HG03558 (cell line): ENCODE data around the gene PCDHA5.
"Not testable (repeated sequence)": the region's sequence is repeated elsewhere in the genome, so short reads cannot be mapped to it uniquely, and the experiment has no call there.

Source experiments
- ATAC-seq: cut with Tn5 transposase; IDR thresholded peaks from one replicate; pipeline ENCODE4 v1.9.1; 2021; ENCODE audit warnings: moderate number of reproducible peaks; ENCODE audit not compliant: unreplicated experiment; ENCODE audit errors: extremely low read depth

The PCDHA5 gene

DNA sequence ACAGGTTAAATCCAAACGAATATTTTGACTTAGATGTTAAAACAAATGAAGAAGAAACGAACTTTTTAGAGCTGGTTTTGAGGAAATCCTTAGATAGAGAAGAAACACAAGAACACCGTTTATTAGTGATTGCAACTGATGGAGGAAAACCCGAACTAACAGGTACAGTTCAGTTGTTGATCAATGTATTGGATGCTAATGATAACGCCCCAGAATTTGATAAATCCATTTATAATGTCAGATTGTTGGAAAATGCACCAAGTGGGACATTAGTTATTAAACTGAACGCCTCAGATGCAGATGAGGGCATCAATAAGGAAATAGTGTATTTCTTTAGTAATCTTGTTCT, 842 bp downstream of the PCDHA5 start:
- ATAC-seq: no peak

DNA sequence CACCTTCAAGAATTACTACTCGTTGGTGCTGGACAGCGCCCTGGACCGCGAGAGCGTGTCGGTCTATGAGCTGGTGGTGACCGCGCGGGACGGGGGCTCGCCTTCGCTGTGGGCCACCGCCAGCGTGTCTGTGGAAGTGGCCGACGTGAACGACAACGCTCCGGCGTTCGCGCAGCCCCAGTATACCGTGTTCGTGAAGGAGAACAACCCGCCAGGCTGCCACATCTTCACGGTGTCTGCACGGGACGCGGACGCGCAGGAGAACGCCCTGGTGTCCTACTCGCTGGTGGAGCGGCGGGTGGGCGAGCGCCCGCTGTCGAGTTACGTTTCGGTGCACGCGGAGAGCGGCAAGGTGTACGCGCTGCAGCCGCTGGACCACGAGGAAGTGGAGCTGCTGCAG, 1.6 kb downstream of the PCDHA5 start:
- not testable (repeated sequence) for ATAC-seq

DNA sequence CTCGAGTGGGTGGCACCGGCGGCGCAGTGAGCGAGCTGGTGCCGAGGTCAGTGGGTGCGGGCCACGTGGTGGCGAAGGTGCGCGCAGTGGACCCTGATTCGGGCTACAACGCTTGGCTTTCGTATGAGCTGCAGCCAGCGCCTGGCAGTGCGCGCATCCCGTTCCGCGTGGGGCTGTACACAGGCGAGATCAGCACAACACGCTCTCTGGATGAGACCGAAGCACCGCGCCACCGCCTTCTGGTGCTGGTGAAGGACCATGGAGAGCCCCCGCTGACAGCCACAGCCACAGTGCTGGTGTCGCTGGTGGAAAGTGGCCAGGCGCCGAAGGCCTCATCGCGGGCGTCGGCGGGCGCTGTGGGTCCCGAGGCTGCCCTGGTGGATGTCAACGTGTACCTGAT, 2.1 kb downstream of the PCDHA5 start:
- ATAC-seq: no peak

DNA sequence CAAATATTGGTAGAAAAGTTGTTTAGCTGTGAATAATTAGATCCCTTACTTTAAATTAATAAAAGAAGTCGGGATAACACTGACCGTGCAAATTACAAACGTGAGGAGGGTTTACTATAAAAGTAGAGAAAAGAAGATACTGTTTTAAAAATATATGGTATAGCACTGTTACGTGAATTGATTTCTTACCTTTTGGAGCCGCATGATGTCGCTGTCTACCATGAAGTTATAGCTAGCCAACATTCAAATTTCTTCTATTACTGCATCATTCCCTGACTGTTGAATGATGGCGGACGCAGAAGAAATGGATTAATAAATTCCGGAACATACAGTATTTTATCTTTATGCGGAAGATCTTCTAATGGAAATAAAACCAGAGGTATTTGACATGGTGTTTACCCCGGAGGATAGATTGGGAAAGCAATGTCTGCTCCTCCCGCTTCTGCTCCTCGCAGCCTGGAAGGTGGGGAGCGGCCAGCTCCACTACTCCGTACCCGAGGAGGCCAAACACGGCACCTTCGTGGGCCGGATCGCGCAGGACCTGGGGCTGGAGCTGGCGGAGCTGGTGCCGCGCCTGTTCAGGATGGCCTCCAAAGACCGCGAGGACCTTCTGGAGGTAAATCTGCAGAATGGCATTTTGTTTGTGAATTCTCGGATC, 6.4 kb downstream of the PCDHA5 start, which contains the start of gene PCDHA6:
PCDHA6 (plus strand) TSS at position 257 of the 658 bp plus-strand sequence; CDS start at position 389, 132 bp downstream.
- ATAC-seq: no peak

DNA sequence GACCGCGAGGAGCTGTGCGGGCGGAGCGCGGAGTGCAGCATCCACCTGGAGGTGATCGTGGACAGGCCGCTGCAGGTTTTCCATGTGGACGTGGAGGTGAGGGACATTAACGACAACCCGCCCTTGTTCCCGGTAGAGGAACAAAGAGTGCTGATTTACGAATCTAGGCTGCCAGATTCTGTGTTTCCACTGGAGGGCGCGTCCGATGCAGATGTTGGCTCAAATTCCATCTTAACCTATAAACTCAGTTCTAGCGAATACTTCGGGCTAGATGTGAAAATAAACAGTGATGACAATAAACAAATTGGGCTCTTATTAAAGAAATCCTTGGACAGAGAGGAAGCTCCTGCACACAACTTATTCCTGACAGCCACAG, 6.9 kb downstream of the PCDHA5 start:
- no peak for ATAC-seq

DNA sequence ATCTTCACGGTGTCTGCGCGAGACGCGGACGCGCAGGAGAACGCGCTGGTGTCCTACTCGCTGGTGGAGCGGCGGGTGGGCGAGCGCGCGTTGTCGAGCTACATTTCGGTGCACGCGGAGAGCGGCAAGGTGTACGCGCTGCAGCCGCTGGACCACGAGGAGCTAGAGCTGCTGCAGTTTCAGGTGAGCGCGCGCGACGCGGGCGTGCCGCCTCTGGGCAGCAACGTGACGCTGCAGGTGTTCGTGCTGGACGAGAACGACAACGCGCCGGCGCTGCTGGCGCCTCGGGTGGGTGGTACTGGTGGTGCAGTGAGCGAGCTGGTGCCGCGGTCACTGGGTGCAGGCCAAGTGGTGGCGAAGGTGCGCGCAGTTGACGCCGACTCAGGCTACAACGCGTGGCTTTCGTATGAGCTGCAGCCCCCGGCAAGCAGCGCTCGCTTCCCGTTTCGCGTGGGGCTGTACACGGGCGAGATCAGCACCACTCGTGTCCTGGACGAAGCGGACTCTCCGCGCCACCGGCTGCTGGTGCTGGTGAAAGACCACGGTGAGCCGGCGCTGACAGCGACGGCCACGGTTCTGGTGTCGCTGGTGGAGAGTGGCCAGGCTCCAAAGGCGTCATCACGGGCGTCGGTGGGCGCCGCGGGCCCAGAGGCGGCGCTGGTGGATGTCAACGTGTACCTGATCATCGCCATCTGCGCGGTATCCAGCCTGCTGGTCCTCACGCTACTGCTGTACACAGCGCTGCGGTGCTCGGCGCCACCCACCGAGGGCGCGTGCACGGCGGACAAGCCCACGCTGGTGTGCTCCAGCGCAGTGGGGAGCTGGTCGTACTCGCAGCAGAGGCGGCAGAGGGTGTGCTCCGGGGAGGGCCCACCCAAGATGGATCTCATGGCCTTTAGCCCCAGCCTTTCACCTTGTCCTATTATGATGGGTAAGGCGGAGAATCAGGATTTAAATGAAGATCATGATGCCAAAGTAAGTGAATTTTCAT, 8.4 kb downstream of the PCDHA5 start:
- not testable (repeated sequence) for ATAC-seq

DNA sequence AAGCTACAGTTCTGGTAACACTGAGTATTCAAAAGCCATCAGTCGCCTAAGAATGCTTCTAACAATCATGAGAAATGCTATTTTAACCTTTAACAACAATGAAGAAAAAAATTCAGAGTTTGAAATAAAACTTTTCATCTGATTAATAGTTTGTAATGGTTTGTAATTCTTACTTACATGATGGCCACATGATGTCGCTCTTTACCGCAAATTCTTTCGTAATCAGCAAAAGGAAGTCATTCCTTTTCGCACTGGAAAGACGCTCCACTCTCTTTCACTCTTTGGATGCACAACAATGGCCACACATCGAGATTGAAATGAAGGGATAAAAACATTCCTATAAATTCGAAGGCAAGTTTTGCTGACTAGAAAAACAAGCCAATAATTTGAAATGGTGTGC, 12.6 kb downstream of the PCDHA5 start, which contains the start of gene PCDHA7:
PCDHA7 (plus strand) TSS at position 277 of the 400 bp plus-strand sequence; CDS start at position 392, 115 bp downstream.
- ATAC-seq: no peak

DNA sequence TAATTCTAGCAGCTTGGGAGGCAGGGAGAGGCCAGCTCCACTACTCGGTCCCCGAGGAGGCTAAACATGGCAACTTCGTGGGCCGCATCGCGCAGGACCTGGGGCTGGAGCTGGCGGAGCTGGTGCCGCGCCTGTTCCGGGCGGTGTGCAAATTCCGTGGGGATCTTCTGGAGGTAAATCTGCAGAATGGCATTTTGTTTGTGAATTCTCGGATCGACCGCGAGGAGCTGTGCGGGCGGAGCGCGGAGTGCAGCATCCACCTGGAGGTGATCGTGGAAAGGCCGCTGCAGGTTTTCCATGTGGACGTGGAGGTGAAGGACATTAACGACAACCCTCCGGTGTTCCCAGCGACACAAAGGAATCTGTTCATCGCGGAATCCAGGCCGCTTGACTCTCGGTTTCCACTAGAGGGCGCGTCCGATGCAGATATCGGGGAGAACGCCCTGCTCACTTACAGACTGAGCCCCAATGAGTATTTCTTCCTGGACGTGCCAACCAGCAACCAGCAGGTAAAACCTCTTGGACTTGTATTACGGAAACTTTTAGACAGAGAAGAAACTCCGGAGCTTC, 13.1 kb downstream of the PCDHA5 start:
- ATAC-seq: not testable (repeated sequence)

DNA sequence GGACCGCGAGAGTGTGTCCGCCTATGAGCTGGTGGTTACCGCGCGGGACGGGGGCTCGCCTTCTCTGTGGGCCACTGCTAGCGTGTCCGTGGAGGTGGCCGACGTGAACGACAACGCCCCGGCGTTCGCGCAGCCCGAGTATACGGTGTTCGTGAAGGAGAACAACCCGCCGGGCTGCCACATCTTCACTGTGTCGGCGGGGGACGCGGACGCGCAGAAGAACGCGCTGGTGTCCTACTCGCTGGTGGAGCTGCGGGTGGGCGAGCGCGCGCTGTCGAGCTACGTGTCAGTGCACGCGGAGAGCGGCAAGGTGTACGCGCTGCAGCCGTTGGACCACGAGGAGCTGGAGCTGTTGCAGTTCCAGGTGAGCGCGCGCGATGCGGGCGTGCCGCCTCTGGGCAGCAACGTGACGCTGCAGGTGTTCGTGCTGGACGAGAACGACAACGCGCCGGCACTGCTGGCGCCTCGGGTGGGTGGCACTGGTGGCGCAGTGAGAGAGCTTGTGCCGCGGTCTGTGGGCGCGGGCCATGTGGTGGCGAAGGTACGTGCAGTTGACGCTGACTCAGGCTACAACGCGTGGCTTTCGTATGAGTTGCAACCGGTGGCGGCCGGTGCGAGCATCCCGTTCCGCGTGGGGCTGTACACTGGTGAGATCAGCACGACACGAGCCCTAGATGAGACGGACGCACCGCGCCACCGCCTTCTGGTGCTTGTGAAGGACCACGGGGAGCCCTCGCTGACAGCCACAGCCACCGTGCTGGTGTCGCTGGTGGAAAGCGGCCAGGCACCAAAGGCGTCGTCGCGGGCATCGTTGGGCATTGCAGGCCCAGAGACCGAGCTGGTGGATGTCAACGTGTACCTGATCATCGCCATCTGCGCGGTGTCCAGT, 14.5 kb downstream of the PCDHA5 start:
- ATAC-seq: no peak

DNA sequence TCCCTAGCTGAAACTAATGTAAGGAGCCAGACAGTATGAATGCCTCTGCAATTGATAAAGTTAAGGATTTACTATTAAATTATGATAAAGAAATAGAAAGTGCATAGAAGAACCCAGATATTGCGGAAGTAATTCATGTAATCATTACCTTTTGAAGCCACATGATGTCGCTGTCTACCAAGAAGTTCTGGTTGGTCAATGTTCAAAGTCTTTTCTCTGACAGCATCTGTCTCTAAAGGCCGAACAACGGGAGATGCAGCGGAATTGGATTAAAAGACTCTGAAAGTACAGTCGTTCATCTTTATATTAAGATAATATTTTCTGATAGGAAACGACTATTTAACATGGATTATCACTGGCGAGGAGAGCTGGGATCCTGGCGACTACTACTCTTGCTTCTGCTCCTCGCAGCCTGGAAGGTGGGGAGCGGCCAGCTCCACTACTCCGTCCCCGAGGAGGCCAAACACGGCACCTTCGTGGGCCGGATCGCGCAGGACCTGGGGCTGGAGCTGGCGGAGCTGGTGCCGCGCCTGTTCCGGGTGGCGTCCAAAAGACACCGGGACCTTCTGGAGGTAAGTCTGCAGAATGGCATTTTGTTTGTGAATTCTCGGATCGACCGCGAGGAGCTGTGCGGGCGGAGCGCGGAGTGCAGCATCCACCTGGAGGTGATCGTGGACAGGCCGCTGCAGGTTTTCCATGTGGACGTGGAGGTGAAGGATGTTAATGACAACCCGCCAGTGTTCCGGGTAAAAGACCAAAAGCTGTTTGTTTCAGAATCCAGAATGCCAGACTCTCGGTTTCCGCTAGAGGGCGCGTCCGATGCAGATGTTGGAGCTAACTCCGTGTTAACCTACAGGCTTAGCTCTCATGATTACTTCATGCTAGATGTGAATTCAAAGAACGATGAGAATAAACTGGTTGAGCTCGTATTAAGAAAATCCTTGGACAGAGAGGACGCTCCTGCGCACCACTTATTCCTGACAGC, 19.9 kb downstream of the PCDHA5 start, which contains the start of gene PCDHA8:
PCDHA8 (plus strand) TSS at position 210 of the 985 bp plus-strand sequence; CDS start at position 345, 135 bp downstream.
- ATAC-seq: no peak

DNA sequence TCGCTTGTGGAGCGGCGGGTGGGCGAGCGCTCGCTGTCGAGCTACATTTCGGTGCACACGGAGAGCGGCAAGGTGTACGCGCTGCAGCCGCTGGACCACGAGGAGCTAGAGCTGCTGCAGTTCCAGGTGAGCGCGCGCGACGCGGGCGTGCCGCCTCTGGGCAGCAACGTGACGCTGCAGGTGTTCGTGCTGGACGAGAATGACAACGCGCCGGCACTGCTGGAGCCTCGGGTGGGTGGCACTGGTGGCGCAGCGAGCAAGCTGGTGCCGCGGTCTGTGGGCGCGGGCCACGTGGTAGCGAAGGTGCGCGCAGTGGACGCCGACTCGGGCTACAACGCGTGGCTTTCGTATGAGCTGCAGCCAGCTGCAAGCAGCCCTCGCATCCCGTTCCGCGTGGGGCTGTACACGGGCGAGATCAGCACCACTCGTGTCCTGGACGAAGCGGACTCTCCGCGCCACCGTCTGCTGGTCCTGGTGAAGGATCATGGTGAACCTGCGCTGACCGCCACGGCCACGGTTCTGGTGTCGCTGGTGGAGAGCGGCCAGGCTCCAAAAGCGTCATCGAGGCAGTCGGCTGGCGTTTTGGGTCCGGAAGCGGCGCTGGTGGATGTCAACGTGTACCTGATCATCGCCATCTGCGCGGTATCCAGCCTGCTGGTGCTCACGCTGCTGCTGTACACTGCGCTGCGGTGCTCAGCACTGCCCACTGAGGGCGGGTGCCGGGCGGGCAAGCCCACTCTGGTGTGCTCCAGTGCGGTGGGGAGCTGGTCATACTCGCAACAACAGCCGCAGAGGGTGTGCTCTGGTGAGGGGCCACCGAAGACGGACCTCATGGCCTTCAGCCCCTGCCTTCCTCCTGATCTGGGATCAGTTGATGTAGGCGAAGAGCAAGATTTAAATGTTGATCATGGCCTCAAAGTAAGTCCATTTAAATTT, 21.7 kb downstream of the PCDHA5 start:
- no peak for ATAC-seq

DNA sequence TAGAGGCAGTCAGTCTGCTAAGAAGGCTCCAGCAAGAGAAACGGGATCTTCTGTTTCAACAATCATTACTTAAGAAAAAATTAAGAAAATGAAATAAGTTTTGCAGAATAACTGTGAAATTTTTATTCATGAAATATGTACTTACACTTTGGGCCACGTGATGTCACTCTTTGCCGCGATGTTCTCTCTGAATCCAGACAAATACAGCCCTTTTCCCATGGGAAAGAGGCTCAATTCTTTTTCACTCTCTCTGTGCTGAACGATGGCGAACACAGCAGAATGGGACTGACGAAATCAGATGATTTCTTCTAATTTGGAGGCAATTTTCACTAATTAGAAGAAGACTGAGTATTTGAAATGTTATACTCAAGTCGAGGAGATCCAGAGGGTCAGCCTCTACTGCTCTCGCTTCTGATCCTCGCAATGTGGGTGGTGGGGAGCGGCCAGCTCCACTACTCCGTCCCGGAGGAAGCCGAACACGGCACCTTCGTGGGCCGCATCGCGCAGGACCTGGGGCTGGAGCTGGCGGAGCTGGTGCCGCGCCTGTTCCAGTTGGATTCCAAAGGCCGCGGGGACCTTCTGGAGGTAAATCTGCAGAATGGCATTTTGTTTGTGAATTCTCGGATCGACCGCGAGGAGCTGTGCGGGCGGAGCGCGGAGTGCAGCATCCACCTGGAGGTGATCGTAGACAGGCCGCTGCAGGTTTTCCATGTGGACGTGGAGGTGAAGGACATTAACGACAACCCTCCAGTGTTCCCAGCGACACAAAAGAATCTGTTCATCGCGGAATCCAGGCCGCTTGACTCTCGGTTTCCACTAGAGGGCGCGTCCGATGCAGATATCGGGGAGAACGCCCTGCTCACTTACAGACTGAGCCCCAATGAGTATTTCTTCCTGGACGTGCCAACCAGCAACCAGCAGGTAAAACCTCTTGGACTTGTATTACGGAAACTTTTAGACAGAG, 27.0 kb downstream of the PCDHA5 start, which contains the start of gene PCDHA9:
PCDHA9 (plus strand) TSS at position 244 of the 964 bp plus-strand sequence; CDS start at position 358, 114 bp downstream.
- not testable (repeated sequence) for ATAC-seq

DNA sequence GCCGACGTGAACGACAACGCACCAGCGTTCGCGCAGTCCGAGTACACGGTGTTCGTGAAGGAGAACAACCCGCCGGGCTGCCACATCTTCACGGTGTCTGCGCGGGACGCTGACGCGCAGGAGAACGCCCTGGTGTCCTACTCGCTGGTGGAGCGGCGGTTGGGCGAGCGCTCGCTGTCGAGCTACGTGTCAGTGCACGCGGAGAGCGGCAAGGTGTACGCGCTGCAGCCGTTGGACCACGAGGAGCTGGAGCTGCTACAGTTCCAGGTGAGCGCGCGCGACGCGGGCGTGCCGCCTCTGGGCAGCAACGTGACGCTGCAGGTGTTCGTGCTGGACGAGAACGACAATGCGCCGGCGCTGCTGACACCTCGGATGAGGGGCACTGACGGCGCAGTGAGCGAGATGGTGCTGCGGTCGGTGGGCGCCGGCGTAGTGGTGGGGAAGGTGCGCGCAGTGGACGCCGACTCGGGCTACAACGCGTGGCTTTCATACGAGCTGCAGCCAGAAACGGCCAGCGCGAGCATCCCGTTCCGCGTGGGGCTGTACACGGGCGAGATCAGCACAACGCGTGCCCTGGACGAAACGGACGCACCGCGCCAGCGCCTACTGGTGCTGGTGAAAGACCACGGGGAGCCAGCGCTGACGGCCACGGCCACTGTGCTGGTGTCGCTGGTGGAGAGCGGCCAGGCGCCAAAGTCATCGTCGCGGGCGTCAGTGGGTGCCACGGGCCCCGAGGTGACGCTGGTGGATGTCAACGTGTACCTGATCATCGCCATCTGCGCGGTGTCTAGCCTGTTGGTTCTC, 28.6 kb downstream of the PCDHA5 start:
- not testable (repeated sequence) for ATAC-seq

DNA sequence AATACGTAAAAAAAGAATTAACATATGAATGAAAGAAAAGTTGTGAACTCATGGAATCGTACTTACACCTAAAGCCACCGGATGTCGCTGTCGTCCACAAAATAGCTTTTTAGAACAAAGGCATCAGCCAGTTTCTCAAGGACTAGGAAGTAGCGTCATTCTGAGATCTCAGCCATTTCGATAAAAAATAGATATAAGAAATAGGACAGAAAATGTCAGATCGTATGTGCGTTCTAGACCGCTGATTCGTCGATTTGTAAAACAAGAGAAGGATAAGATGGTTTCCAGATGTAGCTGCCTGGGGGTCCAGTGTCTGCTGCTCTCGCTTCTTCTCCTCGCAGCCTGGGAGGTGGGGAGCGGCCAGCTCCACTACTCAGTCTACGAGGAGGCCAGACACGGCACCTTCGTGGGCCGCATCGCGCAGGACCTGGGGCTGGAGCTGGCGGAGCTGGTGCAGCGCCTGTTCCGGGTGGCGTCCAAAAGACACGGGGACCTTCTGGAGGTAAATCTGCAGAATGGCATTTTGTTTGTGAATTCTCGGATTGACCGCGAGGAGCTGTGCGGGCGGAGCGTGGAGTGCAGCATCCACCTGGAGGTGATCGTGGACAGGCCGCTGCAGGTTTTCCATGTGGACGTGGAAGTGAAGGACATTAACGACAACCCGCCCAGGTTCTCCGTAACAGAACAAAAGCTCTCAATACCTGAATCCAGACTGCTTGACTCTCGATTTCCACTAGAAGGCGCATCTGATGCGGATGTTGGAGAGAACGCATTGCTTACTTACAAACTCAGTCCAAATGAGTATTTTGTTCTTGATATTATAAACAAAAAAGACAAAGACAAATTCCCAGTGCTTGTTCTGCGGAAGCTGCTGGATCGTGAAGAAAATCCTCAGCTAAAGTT, 34.6 kb downstream of the PCDHA5 start, which contains the start of gene PCDHA10:
PCDHA10 (plus strand) TSS at position 126 of the 903 bp plus-strand sequence; CDS start at position 278, 152 bp downstream.
- no peak for ATAC-seq
